Activated CD4-positive, alpha-beta T cell treated with anti-CD3 and anti-CD28 coated beads for 48 hours (primary cell): ENCODE data around the gene MRPL23.

Experiments used
- DNase-seq: peaks from one replicate; pipeline ENCODE4 v3.0.0-alpha.2; 2020

The MRPL23 gene

GRCh38 chr11:1921574-1922141 is 25.5 kb upstream of the MRPL23 start:
- no peak for DNase-seq

DNA sequence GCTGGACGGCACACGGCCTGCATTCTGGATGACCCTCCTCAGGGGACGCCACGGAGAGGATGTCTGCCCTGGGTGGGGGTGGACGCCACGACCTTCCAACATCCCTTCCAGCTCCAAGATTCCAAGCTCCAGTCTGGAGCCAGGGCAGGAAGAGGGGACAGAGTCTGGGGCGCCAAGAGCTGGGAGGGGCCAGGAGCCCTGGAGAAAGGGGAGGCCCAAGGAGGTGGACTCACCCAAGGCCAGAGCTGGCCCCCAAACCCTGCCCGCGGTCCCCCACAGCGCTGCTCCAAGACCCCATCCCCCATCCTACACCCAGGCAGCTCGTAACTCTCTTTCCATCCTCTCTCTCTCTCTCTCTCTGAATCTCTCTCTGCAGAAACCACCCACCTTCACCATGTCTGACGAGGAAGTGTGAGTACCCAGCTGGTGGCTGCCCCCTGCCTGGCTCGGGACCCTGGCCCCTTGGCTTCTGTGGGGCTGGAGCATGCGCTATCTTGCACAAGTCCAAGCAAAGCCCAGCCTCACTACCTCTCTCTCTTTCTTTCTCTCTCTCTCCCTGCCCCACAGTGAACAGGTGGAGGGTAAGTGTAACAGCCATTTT is 24.6 kb upstream of the MRPL23 start:
- DNase-seq: no peak

DNA sequence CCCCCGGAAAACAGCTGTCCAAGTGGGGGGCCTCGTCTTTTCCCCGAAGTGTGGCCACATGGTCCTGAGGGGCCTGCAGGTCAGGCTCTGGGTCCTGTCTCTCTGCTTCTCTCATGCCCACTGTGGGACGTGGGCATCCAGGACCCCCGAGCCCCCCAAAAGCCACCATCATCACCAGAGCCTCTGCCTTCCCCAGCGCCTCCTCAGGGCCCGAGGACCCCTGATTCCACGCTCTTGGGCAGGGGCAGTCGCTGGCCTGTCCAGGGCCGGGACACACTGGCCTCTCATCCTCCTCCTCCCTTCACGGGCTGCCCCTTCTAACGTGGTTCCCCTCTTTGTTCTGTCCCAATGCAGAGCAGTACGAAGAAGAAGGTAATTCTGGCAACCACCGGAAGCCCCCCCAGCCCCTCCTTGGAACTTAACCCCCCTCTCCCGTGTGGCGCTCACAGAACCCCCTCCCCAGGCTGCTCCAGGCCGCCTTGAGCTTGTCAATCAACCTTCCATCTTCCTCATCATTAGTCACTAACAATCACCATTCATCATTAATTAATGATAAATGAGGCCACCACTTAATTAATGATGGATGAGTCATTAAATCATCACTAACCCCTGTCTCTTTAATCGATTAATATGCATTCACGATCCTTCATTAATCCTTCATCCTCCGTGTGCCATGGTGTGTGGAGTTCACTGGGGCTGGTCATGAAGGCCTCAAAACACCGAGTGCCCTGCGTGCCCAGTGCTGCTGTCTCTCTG is 23.8 kb upstream of the MRPL23 start:
- no peak for DNase-seq

- no peak for DNase-seq
Observed at GRCh38 chr11:1924181-1924580, 23.0 kb upstream of the MRPL23 start.

DNA sequence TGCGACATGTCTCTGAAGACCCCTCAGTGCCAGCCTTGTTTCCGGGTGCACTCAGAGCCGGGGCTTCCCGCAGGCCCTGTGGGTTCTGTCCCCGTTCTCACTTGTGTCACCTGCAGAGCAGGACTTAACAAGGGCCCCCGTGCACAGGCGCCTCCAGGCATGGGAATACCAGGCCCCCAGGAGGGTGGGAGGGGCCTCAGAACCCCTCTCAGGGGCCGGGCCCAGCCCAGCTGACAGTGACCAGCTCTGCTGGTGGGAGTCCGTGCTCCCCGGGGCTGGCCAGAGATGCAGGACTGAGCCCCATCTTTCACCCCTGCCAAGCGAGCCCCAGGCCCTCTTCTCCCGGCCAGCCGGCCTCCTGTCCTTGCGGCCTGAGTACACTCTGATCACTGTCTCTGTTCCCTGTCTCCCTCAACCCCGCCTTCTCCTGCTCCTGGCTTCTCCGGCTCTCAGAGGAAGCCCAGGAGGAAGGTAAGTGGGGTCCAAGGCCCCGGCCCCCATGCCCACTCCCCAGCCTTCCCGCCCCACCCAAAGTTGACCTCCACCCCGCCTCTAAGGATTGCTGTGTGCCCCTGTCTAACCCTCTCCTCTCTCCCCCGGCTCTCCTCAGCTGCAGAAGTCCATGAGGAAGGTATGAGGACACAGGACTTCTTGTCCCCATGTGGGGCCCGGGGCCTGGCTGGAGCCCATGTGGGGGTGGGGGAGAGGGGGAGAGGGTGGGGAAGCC is 22.3 kb upstream of the MRPL23 start:
- DNase-seq: no peak

GRCh38 chr11:1925373-1926155 is 21.6 kb upstream of the MRPL23 start:
- DNase-seq: no peak

DNA sequence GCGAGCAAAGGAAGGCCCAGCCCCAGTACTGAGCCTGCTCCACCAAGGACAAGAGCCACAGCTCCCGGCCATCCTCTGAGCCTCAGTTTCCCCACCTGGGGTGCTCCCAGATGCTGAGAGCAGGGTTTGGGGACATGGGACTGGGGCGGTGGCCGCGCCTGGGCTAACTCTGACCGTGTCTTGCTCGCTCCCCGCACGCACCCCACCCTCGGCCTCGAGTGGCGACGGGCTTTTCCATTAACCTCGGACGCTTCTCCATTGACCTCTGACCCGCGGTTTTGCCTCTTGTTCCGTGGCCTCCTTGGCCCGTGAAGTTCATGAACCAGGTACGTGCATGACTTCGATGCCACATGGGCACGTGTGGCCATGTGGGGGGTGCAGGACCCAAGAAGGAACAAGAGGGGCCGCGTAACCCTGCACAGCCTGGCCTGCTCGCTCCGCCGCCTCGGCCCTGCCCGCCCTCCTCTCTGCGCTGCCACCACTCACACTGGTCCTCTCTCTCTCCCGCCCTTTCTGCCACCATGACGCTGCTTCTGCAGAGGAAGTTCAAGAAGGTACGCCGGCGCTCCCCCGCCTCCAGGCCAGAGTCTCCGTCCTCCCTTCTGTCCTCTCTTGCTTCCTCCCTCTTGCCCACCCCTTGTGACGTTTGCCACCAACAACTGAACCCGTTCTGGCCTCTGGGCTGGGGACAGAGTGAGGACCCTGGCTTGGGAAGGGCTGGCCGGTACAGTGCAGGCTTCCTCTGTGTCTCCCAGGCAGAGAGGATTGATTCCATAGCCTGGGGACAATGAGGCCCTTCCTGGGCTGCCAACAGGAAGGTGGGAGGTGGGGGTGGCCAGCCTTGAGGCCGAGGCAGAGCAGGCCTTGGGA is 20.7 kb upstream of the MRPL23 start:
- no peak for DNase-seq

- no peak for DNase-seq
Observed at GRCh38 chr11:1927026-1927847, 19.9 kb upstream of the MRPL23 start.

GRCh38 chr11:1927848-1928469 is 19.2 kb upstream of the MRPL23 start:
- no peak for DNase-seq

- DNase-seq: no peak
Observed at GRCh38 chr11:1928470-1928890, 18.7 kb upstream of the MRPL23 start.

- DNase-seq: no peak
Observed at GRCh38 chr11:1928891-1929541, 18.1 kb upstream of the MRPL23 start.

DNA sequence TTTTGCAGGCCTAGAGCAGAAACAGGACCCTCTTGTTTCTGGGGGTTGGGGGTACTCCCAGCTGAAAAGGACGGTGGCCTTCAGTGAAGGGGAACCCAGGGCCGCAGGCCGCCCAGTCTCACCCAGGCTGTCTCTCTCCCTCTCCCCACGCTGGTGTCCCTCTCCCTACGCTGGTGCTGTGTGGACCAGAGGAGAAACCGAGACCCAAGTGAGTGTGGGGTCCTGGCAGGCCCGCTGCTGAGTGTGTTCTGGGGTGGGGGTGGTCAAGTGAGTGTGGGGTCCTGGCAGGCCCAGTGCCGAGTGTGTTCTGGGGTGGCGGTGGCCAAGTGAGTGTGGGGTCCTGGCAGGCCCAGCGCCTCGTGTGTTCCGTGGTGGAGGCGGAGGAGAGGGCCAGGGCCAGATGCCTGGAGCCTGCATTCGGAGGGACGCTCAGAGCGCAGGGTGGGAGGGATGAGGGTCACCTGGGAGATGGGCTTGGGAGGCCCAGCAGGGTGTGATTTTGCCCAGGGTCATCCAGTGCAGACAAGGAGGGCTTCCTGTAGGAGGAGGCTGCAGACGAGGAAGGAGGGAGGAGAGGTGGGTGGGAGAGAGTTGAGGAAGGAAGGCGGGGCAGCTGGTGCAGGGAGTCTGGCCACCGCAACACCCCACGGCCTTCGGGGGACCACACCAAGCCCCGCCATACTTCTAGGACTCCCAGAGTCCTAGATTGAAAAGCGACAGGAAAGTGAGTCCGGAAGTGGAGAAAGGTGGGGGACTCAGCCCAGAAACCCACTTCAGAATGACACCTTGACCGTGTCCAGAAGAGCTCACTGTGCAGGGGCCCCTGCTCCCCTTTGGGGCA is 17.3 kb upstream of the MRPL23 start:
- no peak for DNase-seq

DNA sequence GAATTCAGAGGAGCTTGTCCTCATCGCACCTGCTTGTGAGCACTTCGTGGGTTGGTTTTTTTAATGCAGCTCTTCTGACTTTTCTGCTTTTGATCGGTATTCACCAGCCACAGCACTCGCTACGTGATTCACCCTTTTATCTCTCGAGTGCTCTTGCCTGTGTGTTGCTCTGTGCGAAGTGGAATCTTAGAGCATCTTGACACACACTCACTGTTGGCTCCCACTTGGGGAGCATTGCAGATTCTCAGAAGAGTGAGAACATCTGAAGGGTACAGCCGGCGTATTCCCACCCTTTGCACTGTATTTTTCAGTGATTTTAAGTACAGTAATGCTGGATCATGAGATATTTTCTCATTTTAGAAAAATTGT is 16.7 kb upstream of the MRPL23 start:
- no peak for DNase-seq

- DNase-seq: no peak
Observed at GRCh38 chr11:1931341-1932104, 15.6 kb upstream of the MRPL23 start.

GRCh38 chr11:1932105-1932480 is 15.0 kb upstream of the MRPL23 start:
- no peak for DNase-seq

DNA sequence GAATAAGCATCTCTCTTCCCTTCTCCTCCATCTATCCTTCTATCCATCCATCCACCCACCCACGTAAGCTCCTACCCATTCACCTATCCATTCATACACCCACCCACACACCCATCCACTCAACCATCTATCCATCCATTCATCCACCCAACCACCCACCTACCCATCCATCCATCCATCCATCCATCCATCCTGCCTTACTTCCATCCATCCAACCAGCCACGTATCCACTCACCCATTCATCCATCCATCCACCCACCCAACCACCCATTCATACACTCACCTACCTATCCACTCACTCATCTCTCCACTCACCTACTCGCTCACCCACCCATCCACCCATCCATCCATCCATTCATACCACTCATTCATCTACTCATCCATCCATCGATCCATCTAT is 14.5 kb upstream of the MRPL23 start:
- DNase-seq: no peak

GRCh38 chr11:1933416-1934334 is 13.5 kb upstream of the MRPL23 start:
- DNase-seq: no peak
